Measurements from ENCODE around the gene SLC37A3. TPM values are rescaled to one million over a fixed set of nuclear protein-coding genes. Genes with fewer than 3 reads are reported as not detected.

SLC37A3 gene
- total RNA-seq, 1 donor from 2014 or later = 9.5 TPM

GRCh38 chr7:140404565-140405065, 6.3 kb upstream of the SLC37A3 start:
- ATAC-seq (ENCODE audit: poor library complexity) (no peak), DNase-seq (no peak)
- intact Hi-C loops (cut with DNase I) = no loop called here

- DNase-seq = no peak
- intact Hi-C loops (cut with DNase I) = no loop called here
- peak; percentile 70 for ATAC-seq (ENCODE audit: poor library complexity)
These were observed 5.7 kb upstream of the SLC37A3 start, which contains the start of gene RAB19 for GRCh38 chr7:140403878-140404564. Gene RAB19 (plus strand): TSS chr7:140404058. CDS start chr7:140407647, 3,589 bp downstream.

DNA sequence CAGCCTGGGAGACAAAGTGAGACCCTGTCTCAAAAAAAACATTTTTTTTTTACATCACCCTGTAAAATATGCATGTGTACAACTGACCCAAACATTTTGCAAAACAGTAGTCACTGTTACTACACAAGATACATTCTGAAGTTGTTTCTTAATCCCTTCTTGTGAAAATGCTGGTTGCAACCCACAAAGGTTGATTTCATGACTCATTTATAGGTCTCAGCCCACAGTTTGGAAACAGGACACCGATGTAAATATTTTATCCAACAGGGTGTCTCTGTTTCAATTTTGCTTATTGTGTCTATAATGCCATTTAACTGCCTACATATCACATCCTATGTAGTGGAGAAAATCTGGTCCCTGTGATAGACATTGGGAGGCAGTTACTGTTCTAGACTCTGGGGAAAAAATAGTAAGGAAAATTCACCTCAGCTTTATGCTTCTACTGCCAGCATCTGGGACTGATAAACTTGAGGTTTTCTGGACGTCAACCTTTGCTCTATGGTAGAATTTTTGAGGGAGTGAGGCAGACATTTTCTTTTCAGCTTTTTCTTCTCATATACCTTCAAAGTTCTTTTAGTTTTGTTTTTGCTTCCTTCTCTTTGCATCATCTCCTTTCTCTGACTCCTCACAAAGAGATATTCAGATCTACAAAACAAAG, 4.0 kb upstream of the SLC37A3 start:
- no peak for ATAC-seq (ENCODE audit: poor library complexity)
- DNase-seq = no peak
- intact Hi-C loops (cut with DNase I) = no loop called here

GRCh38 chr7:140400381-140400780, 2.1 kb upstream of the SLC37A3 start:
- ATAC-seq (ENCODE audit: poor library complexity) (no peak), DNase-seq (no peak)
- intact Hi-C loops (cut with DNase I) = no loop called here

GRCh38 chr7:140398821-140399220, 491 bp upstream of the SLC37A3 start:
- intact Hi-C loops (cut with DNase I) = no loop called here
- ATAC-seq (ENCODE audit: poor library complexity) (no peak), DNase-seq (no peak)

DNA sequence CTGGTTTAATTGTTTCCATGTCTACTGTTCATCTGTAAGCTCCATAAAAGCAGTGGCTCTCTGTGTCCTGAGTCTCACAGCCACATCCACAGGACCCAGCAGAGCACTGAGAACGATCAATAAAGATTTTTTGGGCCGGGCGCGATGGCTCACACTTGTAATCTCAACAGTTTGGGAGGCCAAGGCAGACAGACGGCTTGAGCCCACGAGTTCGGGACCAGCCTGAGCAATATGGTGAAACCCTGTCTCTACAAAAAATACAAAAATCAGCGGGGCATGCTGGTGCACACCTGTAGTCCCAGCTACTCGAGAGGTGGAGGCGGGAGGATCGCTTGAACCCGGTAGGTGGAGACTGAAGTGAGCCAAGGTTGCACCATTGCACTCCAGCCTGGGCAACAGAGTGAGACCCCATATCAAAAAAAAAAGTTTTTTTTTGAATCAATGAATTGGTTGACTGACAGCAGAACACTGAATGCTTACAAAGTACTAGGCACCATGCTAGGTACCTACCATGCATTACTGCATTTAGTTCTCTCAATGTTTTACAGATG, 4.5 kb downstream of the SLC37A3 start:
- DNase-seq (no peak), ATAC-seq (ENCODE audit: poor library complexity) (no peak)
- intact Hi-C loops (cut with DNase I) = no loop called here

DNA sequence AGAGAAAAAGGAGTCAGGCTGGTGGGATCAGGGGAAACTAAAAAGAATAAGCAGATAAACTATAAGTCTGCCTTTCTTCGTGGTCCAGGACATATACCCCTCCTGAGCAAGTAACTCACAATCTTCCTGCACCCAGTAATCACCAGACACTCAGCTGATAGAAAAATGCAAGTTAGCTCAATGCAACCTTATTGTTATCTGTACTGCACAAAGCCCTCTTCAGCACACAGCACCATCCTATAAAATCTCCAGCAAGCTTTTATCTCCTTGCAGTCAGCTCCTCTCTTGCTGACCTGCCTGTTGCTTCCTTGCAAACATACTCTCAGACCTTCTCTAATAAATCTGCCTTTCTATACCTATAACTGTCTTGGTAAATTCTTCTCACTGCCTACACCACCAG, 6.7 kb downstream of the SLC37A3 start:
- intact Hi-C loops (cut with DNase I) = no loop called here
- ATAC-seq (ENCODE audit: poor library complexity) (no peak), DNase-seq (no peak)

DNA sequence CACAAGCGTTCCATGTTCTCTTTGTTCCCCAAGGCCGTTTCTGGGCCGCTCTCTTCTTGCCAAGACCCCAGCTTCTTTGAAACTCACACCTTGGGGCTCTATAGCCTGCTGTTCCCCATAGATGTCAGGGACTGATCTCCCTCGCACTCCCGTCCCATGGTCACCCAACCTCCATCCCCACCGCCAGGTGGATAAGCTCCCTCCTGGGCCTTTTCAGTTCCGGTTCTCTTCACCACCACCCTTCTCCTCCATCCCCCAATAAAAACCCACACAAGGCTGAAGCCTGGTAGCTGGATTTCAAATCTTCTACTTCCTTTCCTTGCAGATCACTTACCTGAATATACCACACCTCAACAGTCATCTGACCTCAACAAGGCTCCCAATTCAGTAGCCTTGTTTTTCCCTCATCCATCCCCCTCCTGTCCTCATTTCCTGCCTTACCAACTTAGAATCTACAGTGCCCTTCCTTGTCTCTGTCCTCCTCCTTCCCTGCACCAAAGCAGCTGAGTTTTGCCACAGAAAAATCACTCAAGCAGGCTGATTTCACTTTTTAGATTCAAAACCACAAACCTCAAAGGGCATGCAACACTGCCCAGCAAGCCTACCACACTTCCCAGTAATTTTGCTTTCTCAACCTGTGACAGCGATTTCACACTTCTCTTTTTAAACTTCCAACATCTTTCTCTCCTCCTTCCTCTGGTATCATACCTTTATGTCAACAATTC, 7.7 kb downstream of the SLC37A3 start:
- DNase-seq (no peak), ATAC-seq (ENCODE audit: poor library complexity) (peak; percentile 27)
- intact Hi-C loops (cut with DNase I) = no loop called here

DNA sequence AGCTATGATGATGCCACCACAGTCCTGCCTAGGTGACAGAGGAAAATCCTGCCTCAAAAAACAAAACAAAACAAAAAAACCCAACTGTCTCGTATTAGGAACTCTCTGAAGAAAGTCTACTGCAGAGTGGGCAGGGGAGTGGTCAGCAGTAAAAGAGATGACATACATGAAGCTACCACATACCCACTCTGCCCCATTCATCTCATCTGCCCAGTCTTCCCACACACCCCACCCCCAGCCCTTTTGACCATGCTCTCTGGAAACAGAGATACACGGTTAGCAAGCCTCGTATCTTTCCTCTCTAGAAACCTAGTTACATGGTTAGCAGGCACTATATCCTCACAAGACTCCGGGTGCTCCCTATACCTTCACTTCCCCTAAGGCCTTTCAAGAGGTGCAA, 8.3 kb downstream of the SLC37A3 start:
- no peak for DNase-seq
- ATAC-seq (ENCODE audit: poor library complexity) = no peak
- intact Hi-C loops (cut with DNase I) = no loop called here

- ATAC-seq (ENCODE audit: poor library complexity) (no peak), DNase-seq (no peak)
- intact Hi-C loops (cut with DNase I) = no loop called here
These were observed 8.9 kb downstream of the SLC37A3 start for GRCh38 chr7:140389445-140389844.

DNA sequence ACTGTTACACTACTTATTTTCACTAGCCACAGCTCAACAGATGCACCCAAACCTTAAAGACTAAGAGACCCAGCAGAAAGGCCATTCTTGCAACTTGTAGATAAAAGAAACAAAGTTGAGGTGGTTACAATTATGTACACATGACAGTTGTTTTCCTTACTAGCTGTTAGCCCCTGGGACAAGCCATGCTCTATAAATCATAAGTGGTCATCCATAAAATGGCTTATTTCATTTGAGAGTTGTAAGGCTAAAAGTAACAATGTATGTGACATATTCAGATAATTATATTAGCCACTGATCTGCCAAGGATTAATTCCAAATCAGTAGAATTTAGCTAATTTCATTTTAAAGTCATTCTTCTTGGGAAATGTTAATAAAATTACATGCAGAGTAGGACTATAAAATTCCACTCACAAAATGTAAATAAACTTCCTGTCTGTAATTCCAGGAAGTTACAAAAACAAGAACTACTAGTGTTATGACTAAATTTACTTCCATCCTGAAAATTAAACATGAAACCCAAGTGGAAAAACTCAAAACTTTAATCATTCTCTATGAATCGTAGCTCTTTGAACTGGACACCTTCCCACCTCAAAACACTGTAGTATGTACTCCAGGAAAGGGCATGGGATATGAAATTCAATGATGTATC, 13.3 kb downstream of the SLC37A3 start:
- intact Hi-C loops (cut with DNase I) = no loop called here
- no peak for DNase-seq
- no peak for ATAC-seq (ENCODE audit: poor library complexity)

DNA sequence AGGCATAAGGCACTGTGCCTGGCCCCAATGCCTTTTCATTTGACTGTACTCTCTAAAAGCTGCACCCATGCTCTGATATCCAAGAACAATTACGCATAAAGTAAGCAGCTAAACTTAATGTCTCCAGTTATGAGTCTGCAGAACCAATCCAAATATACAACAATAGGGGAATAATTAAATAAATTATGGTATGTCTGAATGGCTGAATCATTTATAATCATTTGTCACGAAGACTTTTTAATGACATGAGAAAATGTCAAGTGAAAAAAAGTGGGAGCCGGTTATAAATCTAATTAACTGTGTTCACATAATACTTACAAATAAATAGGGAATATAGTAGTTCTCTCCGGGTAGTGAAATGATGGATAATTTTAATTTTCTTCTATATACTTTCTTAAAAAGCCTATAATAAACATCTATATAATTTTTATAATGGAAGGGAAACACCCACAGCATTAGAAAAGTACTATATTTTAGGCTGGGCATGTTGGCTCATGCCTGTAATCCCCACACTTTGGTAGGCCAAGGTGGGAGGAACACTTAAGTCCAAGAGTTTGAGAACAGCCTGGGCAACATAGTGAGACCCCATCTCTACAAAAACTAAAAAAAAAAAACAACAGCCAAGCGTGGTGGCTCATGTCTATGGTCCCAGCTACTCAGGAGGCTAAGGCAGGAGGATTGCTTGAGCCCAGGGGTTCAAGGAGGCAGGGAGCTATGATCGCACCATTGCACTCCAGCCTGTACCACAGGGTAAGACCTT, 14.2 kb downstream of the SLC37A3 start:
- ATAC-seq (ENCODE audit: poor library complexity) = no peak
- no peak for DNase-seq
- intact Hi-C loops (cut with DNase I) = no loop called here

- ATAC-seq (ENCODE audit: poor library complexity) (no peak), DNase-seq (no peak)
- intact Hi-C loops (cut with DNase I) = no loop called here
These were observed 22.2 kb downstream of the SLC37A3 start for GRCh38 chr7:140375892-140376730.

- DNase-seq (no peak), ATAC-seq (ENCODE audit: poor library complexity) (no peak)
These were observed 23.0 kb downstream of the SLC37A3 start for GRCh38 chr7:140375323-140375722.

GRCh38 chr7:140369294-140369693, 29.0 kb downstream of the SLC37A3 start:
- intact Hi-C loops (cut with DNase I) = no loop called here
- ATAC-seq (ENCODE audit: poor library complexity) = no peak
- no peak for DNase-seq

More at GRCh38 chr7:140375323-140375722, 23.0 kb downstream of the SLC37A3 start:
- intact Hi-C loops (cut with DNase I) = no loop called here

DNA sequence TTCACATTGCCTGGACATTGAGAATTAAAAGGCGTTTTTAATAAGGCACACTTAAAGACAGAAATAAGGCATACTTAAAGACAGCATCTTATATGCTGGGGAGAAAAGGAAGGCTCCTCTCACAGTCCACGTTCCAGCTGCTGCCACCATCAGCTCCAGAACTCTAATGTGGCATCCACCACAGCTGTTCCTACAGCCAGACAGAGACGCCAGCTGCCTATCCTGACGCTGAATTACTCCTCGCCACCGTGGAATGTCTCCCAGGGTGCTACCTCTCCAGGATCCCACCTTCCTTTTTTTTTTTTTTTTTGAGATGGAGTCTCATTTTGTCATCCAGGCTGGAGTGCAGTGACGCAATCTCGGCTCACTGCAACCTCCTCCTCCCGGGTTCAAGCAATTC, 30.8 kb downstream of the SLC37A3 start:
- ATAC-seq (ENCODE audit: poor library complexity) (no peak), DNase-seq (no peak)
- intact Hi-C loops (cut with DNase I) = no loop called here

DNA sequence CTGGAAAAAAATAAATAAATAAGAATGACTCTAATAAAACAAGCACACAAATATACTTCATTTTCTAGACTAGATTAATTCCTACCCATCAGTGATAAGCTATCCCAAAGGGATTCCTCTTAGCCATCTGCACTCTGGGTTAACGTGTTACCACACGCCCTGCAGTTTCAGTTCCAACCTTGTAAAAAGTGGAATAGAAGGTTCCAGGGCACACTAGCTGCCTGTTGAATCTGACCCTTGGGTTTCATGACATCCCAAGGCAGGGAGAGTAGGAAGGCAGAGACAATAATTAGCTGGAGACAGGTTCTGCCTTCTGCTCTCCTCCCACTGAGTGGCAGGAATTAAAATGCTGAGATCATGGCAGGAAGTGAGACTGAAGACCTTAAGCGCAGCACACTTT, 33.5 kb downstream of the SLC37A3 start:
- intact Hi-C loops (cut with DNase I) = no loop called here
- ATAC-seq (ENCODE audit: poor library complexity) = no peak
- no peak for DNase-seq

Measured in Right ventricle myocardium superior (tissue), 1 donor.